Fibroblast of lung (primary cell): ENCODE results near the gene CST8.

ENCODE experiments used
- CTCF ChIP-seq, 2 donors: IDR thresholded peaks in 1 of 2; conservative IDR thresholded peaks in 1 of 2; 1 replicate in 1 of 2; 2 replicates in 1 of 2; pipeline ENCODE4 v1.5.1; 2011 to 2012; ENCODE audit warnings: low read length in 2 of 2, control low read depth in 1 of 2, inconsistent platforms in 1 of 2, low read depth in 1 of 2, mild to moderate bottlenecking in 1 of 2
- EZH2 ChIP-seq: IDR thresholded peaks from 2 replicates; pipeline ENCODE4 v1.5.1; 2012; ENCODE audit warnings: low read length, control low read depth, mild to moderate bottlenecking; ENCODE audit errors: missing control alignments

GRCh38 chr20:23442436-23442835 is 48.5 kb upstream of the CST8 start:
- TF ChIP-seq CTCF (conservative IDR thresholded peaks at IDR 0.05 in 1 of 2, IDR thresholded peaks at IDR 0.05 in 1 of 2; ENCODE audit: low read depth in 1 of 2, low read length in 2 of 2) (no peak), EZH2 (no peak)
